Thymus (tissue), 14 donors: Measurements from ENCODE around the gene BAIAP2L2. TPM values are rescaled to one million over a fixed set of nuclear protein-coding genes. Genes with fewer than 3 reads are reported as not detected.
"Not testable (repeated sequence)": the region's sequence is repeated elsewhere in the genome, so short reads cannot be mapped to it uniquely, and the experiment has no call there.

Experiments used
- DNase-seq, 9 donors: peaks; one replicate each; pipeline ENCODE4 v3.0.0-alpha.2; 2013; ENCODE audit warnings: low spot score in 9 of 9, low read depth in 6 of 9, missing footprints in 1 of 9
- H3K27ac ChIP-seq, 2 donors: one replicate each; pipeline ENCODE4 v1.5.1; 2013; ENCODE audit warnings: control low read depth in 1 of 2, low read depth in 1 of 2, low read length in 1 of 2, mild to moderate bottlenecking in 1 of 2, moderate library complexity in 1 of 2
- H3K27me3 ChIP-seq, 2 donors: one replicate each; pipeline ENCODE4 v1.5.1; 2013; ENCODE audit warnings: low read length in 1 of 2; ENCODE audit not compliant: control insufficient read depth in 2 of 2, insufficient read depth in 1 of 2
- H3K36me3 ChIP-seq, 2 donors: one replicate each; pipeline ENCODE4 v1.5.1; 2013; ENCODE audit warnings: low read length in 1 of 2, mild to moderate bottlenecking in 1 of 2, moderate library complexity in 1 of 2; ENCODE audit not compliant: control insufficient read depth in 2 of 2, insufficient read depth in 2 of 2
- H3K4me1 ChIP-seq, 2 donors: one replicate each; pipeline ENCODE4 v1.5.1; 2013; ENCODE audit warnings: low read length in 2 of 2; ENCODE audit not compliant: control insufficient read depth in 2 of 2, insufficient read depth in 2 of 2
- H3K4me3 ChIP-seq, 2 donors: one replicate each; pipeline ENCODE4 v1.5.1; 2013; ENCODE audit warnings: low read length in 2 of 2, control low read depth in 1 of 2, mild to moderate bottlenecking in 1 of 2
- H3K9me3 ChIP-seq, 2 donors: one replicate each; pipeline ENCODE4 v1.5.1; 2013; ENCODE audit warnings: low read length in 1 of 2, mild to moderate bottlenecking in 1 of 2; ENCODE audit not compliant: control insufficient read depth in 2 of 2, insufficient read depth in 1 of 2
- WGBS: extraction: QIAGEN DNeasy Blood & Tissue Kit; methylation state at CpG from one replicate; pipeline ENCODE4 v1.1.7; 2013; 5-methylcytosine and 5-hydroxymethylcytosine counted together
- long read RNA-seq, 10 donors: transcript quantifications; one replicate each; lab custom pipeline, GENCODE V29; 2026
- polyA plus RNA-seq: library from polyadenylated mRNA; stranded (reverse); fragments of 200-250 nt; gene quantifications from one replicate; pipeline ENCODE4 v1.2.3, GENCODE V29; 2013
- total RNA-seq: library from RNA; stranded (reverse); fragments of 120-200 nt; gene quantifications from one replicate; pipeline ENCODE4 v1.2.4, GENCODE V29; 2013
- donor health status: healthy.

Gene BAIAP2L2, protein sequence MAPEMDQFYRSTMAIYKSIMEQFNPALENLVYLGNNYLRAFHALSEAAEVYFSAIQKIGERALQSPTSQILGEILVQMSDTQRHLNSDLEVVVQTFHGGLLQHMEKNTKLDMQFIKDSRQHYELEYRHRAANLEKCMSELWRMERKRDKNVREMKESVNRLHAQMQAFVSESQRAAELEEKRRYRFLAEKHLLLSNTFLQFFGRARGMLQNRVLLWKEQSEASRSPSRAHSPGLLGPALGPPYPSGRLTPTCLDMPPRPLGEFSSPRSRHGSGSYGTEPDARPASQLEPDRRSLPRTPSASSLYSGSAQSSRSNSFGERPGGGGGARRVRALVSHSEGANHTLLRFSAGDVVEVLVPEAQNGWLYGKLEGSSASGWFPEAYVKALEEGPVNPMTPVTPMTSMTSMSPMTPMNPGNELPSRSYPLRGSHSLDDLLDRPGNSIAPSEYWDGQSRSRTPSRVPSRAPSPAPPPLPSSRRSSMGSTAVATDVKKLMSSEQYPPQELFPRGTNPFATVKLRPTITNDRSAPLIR
- 0.33 TPM for total RNA-seq
- polyA plus RNA-seq: 3.5 TPM
- long read RNA-seq, donor 1: 0 reads
- long read RNA-seq, donor 2: 0 reads
- long read RNA-seq, donor 3: 0 reads
- long read RNA-seq, donor 4: 0 reads
- long read RNA-seq, donor 5: 0 reads
- long read RNA-seq, donor 6: 0 reads
- long read RNA-seq, donor 7: 0 reads
- long read RNA-seq, donor 8: 0 reads
- long read RNA-seq, donor 9: 0 reads
- long read RNA-seq, donor 10: 0 reads

DNA sequence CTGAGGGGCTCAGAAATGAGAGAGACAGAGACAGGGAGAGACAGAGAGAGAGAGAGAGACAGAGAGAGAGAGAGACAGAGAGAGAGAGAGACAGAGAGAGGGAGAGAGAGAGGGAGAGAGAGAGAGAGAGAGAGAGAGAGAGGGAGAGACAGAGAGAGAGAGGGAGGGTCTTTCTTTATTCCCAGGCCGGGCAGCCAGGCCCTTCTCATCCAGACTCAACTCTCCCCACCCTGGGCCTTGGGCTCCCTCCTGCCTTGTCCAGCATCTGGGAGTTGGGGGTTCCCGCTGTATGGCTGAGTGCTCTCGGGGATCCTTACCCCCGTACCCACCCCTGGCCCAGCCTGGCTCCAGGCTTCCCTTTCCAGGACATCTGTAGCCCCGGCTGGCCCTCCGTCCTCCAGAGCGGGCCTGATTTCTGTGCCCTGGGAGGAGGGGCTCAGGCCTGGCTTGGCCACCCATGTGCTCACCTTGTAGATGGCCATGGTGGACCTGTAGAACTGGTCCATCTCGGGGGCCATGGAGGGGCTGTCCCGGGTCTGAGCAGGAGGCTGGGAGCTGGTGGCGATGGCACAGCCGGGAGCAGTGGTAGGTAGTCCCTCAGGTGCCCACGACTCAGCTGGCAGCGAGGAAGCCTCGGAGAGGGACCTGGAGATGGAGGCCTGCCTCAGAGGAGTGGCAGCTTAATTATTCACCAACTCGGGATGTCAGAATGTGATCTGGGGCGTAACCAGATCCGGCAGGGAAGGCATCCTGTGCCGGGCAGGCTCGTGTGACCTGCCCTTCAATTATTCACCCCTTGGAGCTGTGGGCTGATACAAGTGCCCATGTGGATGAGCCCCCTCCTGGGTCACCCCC lies at the start of gene BAIAP2L2:
BAIAP2L2 (minus strand) TSS at position 677 of the 855 bp plus-strand sequence; CDS start at position 518, 159 bp downstream.
- Histone ChIP-seq H3K4me1 (no peaks in the 10 kb centered on the region), H3K9me3 (no peaks in the 10 kb centered on the region), H3K27me3 (no peaks in the 10 kb centered on the region), H3K36me3 (peaks cover 11 to 29% of the 10 kb centered on the region in 2 donors), H3K27ac (no peak within 1 kb of the TSS), H3K4me3 (no peak within 1 kb of the TSS)
- 95% methylated on average over 19 of the region's 19 CpGs for WGBS
- DNase-seq: no peak

DNA sequence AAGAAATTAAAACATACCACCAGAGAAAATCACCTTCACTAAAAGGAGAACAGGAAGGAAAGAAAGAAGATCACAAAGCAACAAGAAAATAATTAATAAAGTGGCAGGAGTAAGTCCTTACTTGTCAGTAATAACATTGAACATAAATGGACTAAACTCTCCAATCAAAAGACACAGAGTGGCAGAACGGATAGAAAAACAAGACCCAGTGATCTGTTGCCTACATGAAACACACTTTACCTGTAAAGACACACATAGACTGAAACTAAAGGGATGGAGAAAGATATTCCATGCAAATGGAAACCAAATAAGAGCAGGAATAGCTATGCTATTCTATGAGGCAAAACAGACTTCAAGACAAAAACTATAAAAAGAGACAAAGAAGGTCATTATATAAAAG lies 45.2 kb upstream of the BAIAP2L2 start:
- Histone ChIP-seq H3K9me3 (no peaks in the 10 kb centered on the region), H3K27me3 (no peaks in the 10 kb centered on the region), H3K27ac (no peak overlapping the region), H3K4me3 (no peak overlapping the region), H3K4me1 (no peaks in the 10 kb centered on the region), H3K36me3 (no peaks in the 10 kb centered on the region)
- 99% methylated on average over 1 of the region's 1 CpG for WGBS
- DNase-seq: no peak

DNA sequence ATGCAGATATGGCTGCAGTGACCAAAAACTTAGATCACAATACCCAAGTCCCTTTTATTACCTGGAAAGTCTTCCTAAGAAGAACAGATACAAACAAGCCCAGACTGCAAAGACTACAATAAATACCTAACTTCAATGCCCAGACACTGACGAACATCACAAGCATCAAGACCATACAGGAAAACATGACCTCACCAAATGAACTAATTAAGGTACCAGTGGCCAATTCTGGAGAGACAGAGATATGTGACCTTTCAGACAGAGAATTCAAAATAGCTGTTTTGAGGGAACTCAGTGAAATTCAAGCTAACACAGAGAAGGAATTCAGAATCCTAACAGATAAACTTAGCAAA lies 44.1 kb upstream of the BAIAP2L2 start:
- 91% methylated on average over 1 of the region's 1 CpG for WGBS
- not testable (repeated sequence) for H3K27me3 ChIP-seq, DNase-seq, H3K36me3 ChIP-seq, H3K9me3 ChIP-seq, H3K4me1 ChIP-seq, H3K4me3 ChIP-seq, H3K27ac ChIP-seq

GRCh38 chr22:38153821-38154562 lies 43.5 kb upstream of the BAIAP2L2 start:
- H3K27ac ChIP-seq: no peak overlapping the region
- H3K27me3 ChIP-seq: no peaks in the 10 kb centered on the region
- DNase-seq: no peak
- H3K9me3 ChIP-seq: no peaks in the 10 kb centered on the region
- H3K4me3 ChIP-seq: no peak overlapping the region
- H3K4me1 ChIP-seq: no peaks in the 10 kb centered on the region
- H3K36me3 ChIP-seq: no peaks in the 10 kb centered on the region
- 93% methylated on average over 4 of the region's 4 CpGs for WGBS

- WGBS: 98% methylated on average over 8 of the region's 8 CpGs
- Histone ChIP-seq H3K4me1 (peaks cover 5 to 8% of the 10 kb centered on the region in 2 donors), H3K27ac (no peak overlapping the region), H3K27me3 (no peaks in the 10 kb centered on the region), H3K36me3 (no peaks in the 10 kb centered on the region), H3K4me3 (no peak overlapping the region), H3K9me3 (no peaks in the 10 kb centered on the region)
- no peak for DNase-seq
Observed at GRCh38 chr22:38151126-38151500, 40.6 kb upstream of the BAIAP2L2 start.

DNA sequence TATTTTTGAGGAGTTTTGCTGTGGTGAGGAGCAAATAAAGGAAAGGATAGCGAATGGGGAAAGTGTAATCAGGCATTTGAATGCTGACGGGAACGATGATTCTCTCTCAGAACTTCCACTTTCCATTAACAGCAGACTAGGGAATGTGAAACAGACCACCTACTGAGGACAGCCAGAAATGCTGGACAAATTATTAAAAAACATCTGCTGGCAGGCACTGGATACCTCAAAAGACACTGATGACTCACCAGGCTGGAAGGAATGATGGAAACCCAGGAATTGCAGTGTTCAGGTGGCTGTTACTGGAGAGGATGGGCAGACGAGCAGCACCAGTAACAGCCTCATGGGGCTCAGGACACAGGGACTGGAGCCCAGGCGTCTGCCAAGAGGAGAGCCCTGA lies 37.8 kb upstream of the BAIAP2L2 start:
- H3K4me3 ChIP-seq: no peak overlapping the region

GRCh38 chr22:38146166-38146565 lies 35.7 kb upstream of the BAIAP2L2 start:
- H3K9me3 ChIP-seq, H3K27ac ChIP-seq, H3K4me3 ChIP-seq, DNase-seq, H3K4me1 ChIP-seq, H3K27me3 ChIP-seq: not testable (repeated sequence)
- WGBS: 95% methylated on average over 3 of the region's 3 CpGs
- peaks cover 20 to 22% of the 10 kb centered on the region in 2 donors for H3K36me3 ChIP-seq

More for the DNA sequence above, 37.8 kb upstream of the BAIAP2L2 start:
- Histone ChIP-seq H3K4me1 (peaks cover 5 to 8% of the 10 kb centered on the region in 2 donors), H3K27ac (no peak overlapping the region), H3K27me3 (no peaks in the 10 kb centered on the region), H3K36me3 (peaks cover 7% of the 10 kb centered on the region in 2 donors), H3K9me3 (no peaks in the 10 kb centered on the region)
- WGBS: 94% methylated on average over 5 of the region's 5 CpGs
- DNase-seq: no peak

DNA sequence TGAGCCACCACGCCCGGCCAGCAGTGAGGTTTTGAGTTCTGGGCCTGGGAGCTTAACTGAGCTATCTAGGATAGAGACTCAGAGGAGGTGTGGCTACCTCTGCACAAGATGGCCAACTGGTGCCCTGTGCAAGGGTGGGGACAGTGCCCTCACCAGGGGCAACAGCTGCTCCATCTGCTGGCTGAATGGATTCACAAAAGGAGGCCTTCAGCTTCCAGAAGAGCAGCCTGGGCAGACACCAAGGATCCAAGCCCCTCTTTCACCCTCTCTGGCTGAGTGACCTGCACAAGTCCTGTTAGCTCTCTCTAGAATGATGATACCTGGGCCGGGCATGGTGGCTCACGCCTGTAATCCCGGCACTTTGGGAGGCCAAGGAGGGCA lies 33.5 kb upstream of the BAIAP2L2 start:
- 90% methylated on average over 5 of the region's 5 CpGs for WGBS
- peaks cover 27 to 31% of the 10 kb centered on the region in 2 donors for H3K36me3 ChIP-seq
- DNase-seq: no peak
- no peak overlapping the region for H3K4me3 ChIP-seq
- no peaks in the 10 kb centered on the region for H3K27me3 ChIP-seq
- H3K9me3 ChIP-seq: peaks cover 0 to under 1% of the 10 kb centered on the region in 2 donors
- peaks cover 5 to 8% of the 10 kb centered on the region in 2 donors for H3K4me1 ChIP-seq
- no peak overlapping the region for H3K27ac ChIP-seq
